AG09309 (cell line): Measurements from ENCODE around the gene CTU2.

Experiments
- DNase-seq: peaks from one replicate; pipeline ENCODE4 v3.0.0-alpha.2; 2010; ENCODE audit warnings: low read depth
- H3K4me3 ChIP-seq: 2 replicates; pipeline ENCODE4 v1.5.1; 2011; ENCODE audit warnings: mild to moderate bottlenecking, low read depth, low read length, moderate library complexity; ENCODE audit not compliant: control insufficient read depth
- CTCF ChIP-seq: IDR thresholded peaks from 2 replicates; pipeline ENCODE4 v1.5.1; 2011; ENCODE audit warnings: mild to moderate bottlenecking, low read depth, low read length, inconsistent platforms; ENCODE audit not compliant: insufficient read depth, control insufficient read depth; ENCODE audit errors: missing control alignments

The CTU2 gene

DNA sequence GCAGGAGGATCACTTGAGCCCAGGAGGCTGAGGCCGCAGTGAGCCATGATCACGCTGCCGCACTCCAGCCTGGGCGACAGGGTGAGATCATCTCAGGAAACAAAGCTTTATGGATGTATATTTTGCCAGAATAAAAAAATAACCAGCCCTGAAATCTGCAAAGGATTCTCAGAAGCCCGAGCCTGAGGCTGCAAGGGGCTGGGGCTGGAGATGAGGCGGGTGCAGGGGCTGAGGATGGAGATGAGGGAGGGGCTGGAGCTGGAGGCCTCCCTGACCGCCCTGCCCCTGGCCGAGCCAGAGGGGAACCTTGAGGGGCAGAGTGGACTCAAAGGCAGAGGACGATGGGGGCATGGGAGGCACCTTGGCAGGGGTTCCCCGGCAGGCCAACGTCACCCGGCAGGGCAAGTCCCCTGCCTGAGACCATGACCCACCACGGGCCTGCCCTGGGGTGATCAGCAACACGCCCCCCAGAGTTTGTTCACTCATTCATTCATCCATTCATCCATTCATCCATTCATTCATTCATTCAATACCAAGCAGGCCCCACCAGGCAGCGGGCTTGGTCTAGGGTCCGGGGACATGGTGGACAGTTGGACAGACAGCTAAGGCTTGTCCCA, 46.2 kb downstream of the CTU2 start:
- DNase-seq, result no peak
- no peak overlapping the region for H3K4me3 ChIP-seq
- TF ChIP-seq CTCF, result no peak

DNA sequence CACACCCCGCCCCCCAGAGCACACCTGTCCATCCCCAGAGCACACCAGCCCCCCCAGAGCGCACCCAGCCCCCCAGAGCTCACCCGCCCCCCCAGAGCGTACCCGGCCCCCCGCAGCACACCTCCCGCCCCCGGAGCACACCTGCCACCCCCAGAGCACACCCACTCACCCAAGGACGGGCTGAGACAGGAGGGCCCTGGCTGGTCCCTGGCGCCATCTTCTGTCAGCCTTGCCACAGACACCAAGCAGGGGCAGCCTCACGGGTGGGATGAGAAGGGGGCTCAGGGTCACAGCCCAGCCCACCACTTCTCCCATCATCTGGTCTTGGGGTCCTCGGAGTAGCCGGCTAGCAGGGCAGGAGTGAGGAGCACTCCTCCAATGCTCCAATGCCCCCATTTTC, 46.9 kb downstream of the CTU2 start:
- no peak overlapping the region for H3K4me3 ChIP-seq
- TF ChIP-seq CTCF, result no peak
- no peak for DNase-seq

- no peak overlapping the region for H3K4me3 ChIP-seq
- DNase-seq, result no peak
- no peak for TF ChIP-seq CTCF
Measured at GRCh38 chr16:88753602-88754001, 47.3 kb downstream of the CTU2 start.

- no peak overlapping the region for H3K4me3 ChIP-seq
- no peak for DNase-seq
- TF ChIP-seq CTCF, result no peak
Measured at GRCh38 chr16:88754109-88754911, 48.0 kb downstream of the CTU2 start.

- peak; percentile 35 for TF ChIP-seq CTCF
- H3K4me3 ChIP-seq, result no peak overlapping the region
- peak; percentile 17 for DNase-seq
Measured at GRCh38 chr16:88754912-88755744, 48.8 kb downstream of the CTU2 start.

GRCh38 chr16:88755745-88756443, 49.6 kb downstream of the CTU2 start:
- H3K4me3 ChIP-seq, result no peak overlapping the region
- DNase-seq, result no peak
- TF ChIP-seq CTCF, result no peak
